A673 (cell line): ENCODE measurements around the gene TMA16. TPM values are rescaled to one million over a fixed set of nuclear protein-coding genes. Genes with fewer than 3 reads are reported as not detected.

ENCODE experiments used
- BruUV-seq: library from RNA; stranded (reverse); fragments of 400-500 nt; replicated peaks from 2 replicates; lab custom pipeline; 2021; lab: Mats Ljungman, UMichigan
- CTCF ChIA-PET: fragments of 300-600 bp; sonication (Branson Sonifier 250); formaldehyde crosslinking; loops from one replicate; lab custom pipeline; 2022; ENCODE audit warnings: antibody characterized with exemption; lab: Charles Lee
- POLR2A ChIA-PET: fragments of 300-600 bp; sonication (Branson Sonifier 250); formaldehyde crosslinking; loops from one replicate; lab custom pipeline; 2022; ENCODE audit warnings: antibody characterized with exemption; ENCODE audit not compliant: low non-redundant PET; lab: Charles Lee
- DNase-seq: peaks from one replicate; pipeline ENCODE4 v3.0.0-alpha.2; 2015; ENCODE audit warnings: low spot score
- H3K27ac ChIP-seq: fragments of 200-600 bp; sonication (generic); 2 replicates; pipeline ENCODE4 v1.5.1; 2016; ENCODE audit warnings: mixed run types, low read depth, mild to moderate bottlenecking, mixed read lengths, antibody characterized with exemption, low read length; ENCODE audit not compliant: poor library complexity, severe bottlenecking
- H3K27me3 ChIP-seq: fragments of 200-600 bp; sonication (generic); replicated peaks from 2 replicates; pipeline ENCODE4 v1.6.1; 2017; ENCODE audit warnings: mixed run types, low read depth, mild to moderate bottlenecking, mixed read lengths, antibody characterized with exemption, low read length; ENCODE audit not compliant: insufficient read depth, poor library complexity
- H3K36me3 ChIP-seq: fragments of 200-600 bp; sonication (generic); 2 replicates; pipeline ENCODE4 v1.6.1; 2016; ENCODE audit warnings: mixed run types, mild to moderate bottlenecking, mixed read lengths, antibody characterized with exemption, low read length; ENCODE audit not compliant: insufficient read depth, poor library complexity, severe bottlenecking
- H3K4me1 ChIP-seq: fragments of 200-600 bp; sonication (generic); 2 replicates; pipeline ENCODE4 v1.6.1; 2017; ENCODE audit warnings: mixed run types, mild to moderate bottlenecking, mixed read lengths, antibody characterized with exemption, low read length; ENCODE audit not compliant: insufficient read depth, poor library complexity, severe bottlenecking
- H3K4me3 ChIP-seq: fragments of 200-600 bp; sonication (generic); 2 replicates; pipeline ENCODE4 v1.5.1; 2016; ENCODE audit warnings: low read depth, mixed run types, mild to moderate bottlenecking, mixed read lengths, low read length; ENCODE audit not compliant: poor library complexity, severe bottlenecking
- H3K9me3 ChIP-seq: fragments of 200-600 bp; sonication (generic); 2 replicates; pipeline ENCODE4 v1.6.1; 2016; ENCODE audit warnings: mixed run types, low read depth, mild to moderate bottlenecking, mixed read lengths, antibody characterized with exemption, low read length; ENCODE audit not compliant: poor library complexity, severe bottlenecking
- CTCF ChIP-seq: fragments of 300-800, 200-600 bp; sonication (generic); conservative IDR thresholded peaks from 2 replicates; pipeline ENCODE4 v1.5.1; 2017; ENCODE audit warnings: low read depth, mild to moderate bottlenecking, antibody characterized with exemption, low read length, moderate library complexity, mixed read lengths
- EZH2 ChIP-seq: fragments of 200-600 bp; sonication (generic); IDR thresholded peaks from 2 replicates; pipeline ENCODE4 v1.6.1; 2017; ENCODE audit warnings: borderline replicate concordance, low read depth, mild to moderate bottlenecking, mixed read lengths, antibody characterized with exemption, low read length; ENCODE audit not compliant: poor library complexity, severe bottlenecking
- intact Hi-C: fragments of 100-400 bp; cut with micrococcal nuclease; formaldehyde crosslinking; loops from one replicate; pipeline ENCODE4 v1.10.0; 2022; ENCODE audit not compliant: unreplicated experiment
- total RNA-seq: library from RNA; stranded (reverse); gene quantifications from 2 replicates; pipeline ENCODE4 v1.2.3, GENCODE V29; 2021

Gene TMA16
- total RNA-seq, 1 experiment from 2014 or later = 83.5 TPM

- no peak for TF ChIP-seq CTCF
- TF ChIP-seq EZH2 = no peak
- no peak overlapping the region for H3K4me3 ChIP-seq
- CTCF ChIA-PET = interaction anchor here (0.7 kb wide), 1 partner anchor 151 kb away, joined by 6 read pairs; no protein-coding TSS in a partner anchor
- H3K9me3 ChIP-seq = no peaks in the 10 kb centered on the region
- H3K27me3 ChIP-seq = no peaks in the 10 kb centered on the region
- POLR2A ChIA-PET = no interaction called here
- H3K36me3 ChIP-seq = no peaks in the 10 kb centered on the region
- peaks cover 7% of the 10 kb centered on the region for H3K4me1 ChIP-seq
- BruUV-seq = no TSS peak
- no peak for DNase-seq
- H3K27ac ChIP-seq = no peak overlapping the region
- intact Hi-C loops = loop anchor here (5.0 kb wide), 1 partner anchor 522 kb away; no protein-coding TSS in a partner anchor
These were observed 4.6 kb upstream of the TMA16 start for GRCh38 chr4:163489929-163490328.

GRCh38 chr4:163492951-163493504 lies 1.5 kb upstream of the TMA16 start:
- no peaks in the 10 kb centered on the region for H3K9me3 ChIP-seq
- CTCF ChIA-PET = no interaction called here
- H3K36me3 ChIP-seq = peaks cover 5% of the 10 kb centered on the region
- H3K4me1 ChIP-seq = peaks cover 3% of the 10 kb centered on the region
- TF ChIP-seq EZH2 = no peak
- no peak for TF ChIP-seq CTCF
- intact Hi-C loops = loop anchor here (5.0 kb wide), 1 partner anchor 519 kb away; no protein-coding TSS in a partner anchor
- H3K27ac ChIP-seq = peak overlapping the region; percentile 98
- POLR2A ChIA-PET = no interaction called here
- H3K4me3 ChIP-seq = no peak overlapping the region
- peak; percentile 15 for DNase-seq
- H3K27me3 ChIP-seq = no peaks in the 10 kb centered on the region
- BruUV-seq = no TSS peak

- TF ChIP-seq CTCF = no peak
- BruUV-seq = TSS peak; percentile 85
These were observed 689 bp upstream of the TMA16 start for GRCh38 chr4:163493643-163494359.

More at GRCh38 chr4:163493643-163494359, 689 bp upstream of the TMA16 start:
- intact Hi-C loops = loop anchor here (2.0 to 5.0 kb wide), 3 partner anchors 101 to 518 kb away; partner anchors contain the start of gene NPY1R
- H3K27me3 ChIP-seq = no peaks in the 10 kb centered on the region
- ChIA-PET CTCF (interaction anchor here (0.6 kb wide), 1 partner anchor 56 kb away, joined by 12 read pairs; no protein-coding TSS in a partner anchor), POLR2A (interaction anchor here (0.8 kb wide), 1 partner anchor 8 kb away, joined by 3 read pairs; no protein-coding TSS in a partner anchor)
- peak overlapping the region; percentile 90 for H3K4me3 ChIP-seq
- peaks cover 5% of the 10 kb centered on the region for H3K36me3 ChIP-seq
- DNase-seq = no peak
- H3K27ac ChIP-seq = peak overlapping the region; percentile 98
- H3K4me1 ChIP-seq = peaks cover 3% of the 10 kb centered on the region
- no peaks in the 10 kb centered on the region for H3K9me3 ChIP-seq
